Kidney (tissue), 14 donors: ENCODE data around the gene HSPB7. TPM values are rescaled to one million over a fixed set of nuclear protein-coding genes. Genes with fewer than 3 reads are reported as not detected.

ENCODE experiments used
- DNase-seq, 5 donors: peaks; one replicate each; pipeline ENCODE4 v3.0.0-alpha.2; 2013 to 2020
- FAIRE-seq: peaks from 2 replicates; lab custom pipeline; 2012; peaks lifted over from hg19 to GRCh38; lab: Jason Lieb, UNC
- H3K27ac ChIP-seq, 2 donors: one replicate each; pipeline ENCODE4 v1.7.0; 2013; ENCODE audit warnings: low read depth in 2 of 2, low read length in 2 of 2, inconsistent platforms in 1 of 2
- H3K27me3 ChIP-seq: one replicate; pipeline ENCODE4 v1.7.1; 2013; ENCODE audit warnings: low read length, inconsistent platforms; ENCODE audit not compliant: control insufficient read depth, insufficient read depth
- H3K36me3 ChIP-seq, 3 donors: one replicate each; pipeline versions ENCODE4 v1.7.0 to v1.7.1; 2013; ENCODE audit warnings: low read length in 3 of 3, control low read depth in 1 of 3, inconsistent platforms in 1 of 3; ENCODE audit not compliant: insufficient read depth in 3 of 3, control insufficient read depth in 2 of 3
- H3K4me1 ChIP-seq, 3 donors: one replicate each; pipeline versions ENCODE4 v1.7.0 to v1.7.1; 2013; ENCODE audit warnings: low read length in 3 of 3, inconsistent platforms in 1 of 3, low read depth in 1 of 3; ENCODE audit not compliant: control insufficient read depth in 2 of 3, insufficient read depth in 2 of 3
- H3K4me3 ChIP-seq, 3 donors: one replicate each; pipeline versions ENCODE4 v1.7.0 to v1.8.1; 2013; ENCODE audit warnings: low read length in 3 of 3, control low read depth in 1 of 3, inconsistent platforms in 1 of 3
- H3K9ac ChIP-seq, 3 donors: one replicate each; pipeline versions ENCODE4 v1.7.0 to v1.7.1; 2013; ENCODE audit warnings: low read length in 3 of 3, control low read depth in 1 of 3, inconsistent platforms in 1 of 3
- H3K9me3 ChIP-seq, 3 donors: one replicate each; pipeline versions ENCODE4 v1.7.0 to v1.7.1; 2013; ENCODE audit warnings: low read length in 3 of 3, control low read depth in 1 of 3, inconsistent platforms in 1 of 3; ENCODE audit not compliant: control insufficient read depth in 2 of 3, insufficient read depth in 1 of 3
- CTCF ChIP-seq: IDR thresholded peaks from 3 replicates; pipeline ENCODE4 v1.5.1; 2012; ENCODE audit warnings: mild to moderate bottlenecking, moderate library complexity, borderline replicate concordance; ENCODE audit not compliant: insufficient read depth; ENCODE audit errors: extremely low read depth
- intact Hi-C: fragments of 100-400 bp; cut with DNase I; formaldehyde crosslinking; loops from one replicate; pipeline ENCODE4 v1.11.1; 2022
- polyA plus RNA-seq: library from polyadenylated mRNA; stranded (reverse); fragments of 350-450 nt; fragmentation: Illumina TruSeq; extraction: RNeasy Lipid Tissue Mini Kit (QIAGEN cat#74804); gene quantifications from one replicate; pipeline ENCODE4 v1.2.3, GENCODE V29; 2014; ENCODE audit warnings: low read depth, low replicate concordance; ENCODE audit not compliant: insufficient read depth
- total RNA-seq: library from RNA; stranded (reverse); fragmentation: NEBNext Ultra II Directional; extraction: Animal tissue kit (Norgen Biotek cat#: 25700); gene quantifications from one replicate; pipeline ENCODE4 v1.2.1, GENCODE V29; 2021
- donor health status: control.
- donor health status: control.
- donor health status: control.
- donor health status: control.
- donor health status: control.
- donor health status: DM: yes; HTN: yes; CAD: no.
- donor health status: Normal renal cell carcinoma (clear cell type).

Gene HSPB7
- total and polyA plus RNA-seq, 2 donors from 2014 or later: 17.0 to 29.1 TPM

GRCh38 chr1:16048573-16049189 is 30.8 kb upstream of the HSPB7 start:
- intact Hi-C loops: no loop called here
- no peaks in the 10 kb centered on the region for H3K9me3 ChIP-seq
- no peak for TF ChIP-seq CTCF
- peaks cover 0 to 6% (median 0%) of the 10 kb centered on the region in 3 donors for H3K36me3 ChIP-seq
- H3K27me3 ChIP-seq: no peaks in the 10 kb centered on the region
- peak overlapping the region in 1 of 3 donors; percentile 53 for H3K4me3 ChIP-seq
- H3K9ac ChIP-seq: peak overlapping the region in 1 of 3 donors; percentile 77
- H3K27ac ChIP-seq: peak overlapping the region; percentile 11 to 41
- DNase-seq (peak; percentile 88 to 95 (median 92)), FAIRE-seq (no peak)
- H3K4me1 ChIP-seq: peaks cover 0 to 2% (median 0%) of the 10 kb centered on the region in 3 donors

GRCh38 chr1:16047791-16048475 is 30.1 kb upstream of the HSPB7 start:
- TF ChIP-seq CTCF: no peak
- Histone ChIP-seq H3K36me3 (peaks cover 0 to 6% (median 0%) of the 10 kb centered on the region in 3 donors), H3K27me3 (no peaks in the 10 kb centered on the region), H3K9me3 (no peaks in the 10 kb centered on the region), H3K9ac (peak overlapping the region in 1 of 3 donors; percentile 0), H3K4me3 (peak overlapping the region in 1 of 3 donors; percentile 53), H3K27ac (peak overlapping the region; percentile 2 to 48), H3K4me1 (peaks cover 0 to 4% (median 0%) of the 10 kb centered on the region in 3 donors)
- FAIRE-seq: no peak
- intact Hi-C loops: no loop called here
- no peak for DNase-seq

DNA sequence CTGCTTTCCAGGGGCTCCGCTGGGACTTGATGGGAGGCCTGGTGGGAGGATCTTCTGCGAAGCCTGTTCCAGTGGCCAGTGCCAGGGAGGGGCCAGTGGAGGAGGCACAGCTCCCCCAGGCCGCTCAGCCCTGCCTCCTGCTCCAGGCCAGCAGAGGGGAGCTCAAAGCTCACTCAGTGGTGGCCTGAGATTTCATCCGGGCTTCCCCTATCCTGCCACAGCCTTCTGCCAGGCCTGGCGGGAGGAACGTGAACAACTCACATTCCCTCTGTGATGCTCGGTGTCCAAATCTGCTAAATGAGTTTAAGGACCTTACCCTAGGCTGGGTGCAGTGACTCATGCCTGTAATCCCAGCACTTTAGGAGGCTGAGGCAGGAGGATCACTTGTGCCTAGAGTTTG is 29.0 kb upstream of the HSPB7 start:
- Histone ChIP-seq H3K9ac (peak overlapping the region in 1 of 3 donors; percentile 60), H3K27me3 (no peaks in the 10 kb centered on the region), H3K4me3 (peak overlapping the region in 1 of 3 donors; percentile 53), H3K27ac (peak overlapping the region; percentile 32 to 49), H3K4me1 (peaks cover 0 to 7% (median 0%) of the 10 kb centered on the region in 3 donors), H3K9me3 (no peaks in the 10 kb centered on the region), H3K36me3 (peaks cover 0 to 6% (median 0%) of the 10 kb centered on the region in 3 donors)
- TF ChIP-seq CTCF: no peak
- intact Hi-C loops: no loop called here
- peak in 1 of 5 donors; percentile 58 for DNase-seq
- FAIRE-seq: no peak
